Measurements from ENCODE around the gene PXDN.

Gene PXDN

DNA sequence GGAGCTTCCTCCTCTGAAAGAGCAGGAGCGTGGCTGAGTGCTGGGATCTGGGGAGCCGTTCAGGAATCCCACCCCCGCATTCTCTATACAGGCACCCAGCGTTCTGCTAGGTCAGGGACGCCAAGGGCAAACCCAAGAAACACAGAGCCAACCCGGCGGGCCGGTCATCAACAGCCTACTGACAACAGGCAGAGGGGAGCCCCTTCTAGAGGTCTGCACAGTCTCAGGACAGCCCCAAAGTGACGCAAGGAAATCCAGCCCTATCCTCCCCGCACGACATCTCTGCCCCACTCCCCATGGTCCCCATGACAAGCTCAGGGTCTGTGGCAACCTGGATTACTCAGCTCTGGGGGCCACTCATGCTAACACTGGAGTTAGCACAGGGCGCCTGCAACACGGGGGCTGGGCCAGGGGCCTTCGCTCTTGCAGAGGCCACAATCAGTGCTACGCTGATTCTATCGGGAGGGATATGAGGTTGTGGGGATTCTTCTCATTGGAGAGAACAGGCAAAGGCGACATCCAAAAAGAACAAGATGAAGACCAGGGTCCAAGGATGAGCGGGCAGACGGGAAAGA lies 81.6 kb downstream of the PXDN start:
- no peak for TF ChIP-seq CTCF (IDR thresholded peaks at IDR 0.05; ENCODE audit: control insufficient read depth, extremely low read depth, insufficient read depth)
- H3K4me3 ChIP-seq (ENCODE audit: low read depth, low read length) = no peak overlapping the region
- no peak for DNase-seq (ENCODE audit: low read depth)

DNA sequence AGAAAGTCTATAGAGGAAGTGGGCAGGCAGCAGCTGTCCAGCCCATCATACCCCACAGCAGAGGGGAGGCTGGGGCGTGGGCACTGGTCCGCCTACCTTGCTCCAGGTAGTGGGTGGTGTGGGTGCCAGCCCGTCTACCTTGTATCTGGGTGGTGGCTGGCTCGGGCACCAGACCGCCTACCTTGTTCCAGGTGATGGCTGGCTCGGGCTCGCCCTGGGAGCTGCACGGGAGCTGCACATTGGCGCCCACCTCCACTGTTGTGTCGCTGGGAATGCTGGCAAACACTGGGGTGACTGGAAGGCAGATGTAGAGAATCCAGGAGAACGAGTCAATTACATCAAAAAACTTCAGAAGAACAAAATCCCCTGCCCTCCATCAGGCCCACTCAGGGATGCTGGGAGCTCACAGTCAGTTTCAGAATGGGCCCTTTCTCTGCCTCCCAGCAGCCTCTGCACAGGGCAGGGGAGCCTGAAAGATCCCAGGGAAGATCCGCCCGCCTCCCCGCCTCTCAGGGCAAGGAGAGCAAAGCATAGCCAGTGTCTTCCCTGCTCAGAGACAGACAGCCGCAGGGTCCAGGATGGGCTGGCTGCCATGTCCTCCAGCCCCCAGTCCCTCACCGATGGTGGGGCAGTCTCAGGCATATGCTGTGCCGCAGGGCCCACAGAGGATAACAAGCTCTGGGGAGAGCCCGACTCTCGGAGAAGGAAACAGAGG lies 82.3 kb downstream of the PXDN start:
- DNase-seq (ENCODE audit: low read depth) = no peak
- no peak overlapping the region for H3K4me3 ChIP-seq (ENCODE audit: low read depth, low read length)
- TF ChIP-seq CTCF (IDR thresholded peaks at IDR 0.05; ENCODE audit: control insufficient read depth, extremely low read depth, insufficient read depth) = no peak

DNA sequence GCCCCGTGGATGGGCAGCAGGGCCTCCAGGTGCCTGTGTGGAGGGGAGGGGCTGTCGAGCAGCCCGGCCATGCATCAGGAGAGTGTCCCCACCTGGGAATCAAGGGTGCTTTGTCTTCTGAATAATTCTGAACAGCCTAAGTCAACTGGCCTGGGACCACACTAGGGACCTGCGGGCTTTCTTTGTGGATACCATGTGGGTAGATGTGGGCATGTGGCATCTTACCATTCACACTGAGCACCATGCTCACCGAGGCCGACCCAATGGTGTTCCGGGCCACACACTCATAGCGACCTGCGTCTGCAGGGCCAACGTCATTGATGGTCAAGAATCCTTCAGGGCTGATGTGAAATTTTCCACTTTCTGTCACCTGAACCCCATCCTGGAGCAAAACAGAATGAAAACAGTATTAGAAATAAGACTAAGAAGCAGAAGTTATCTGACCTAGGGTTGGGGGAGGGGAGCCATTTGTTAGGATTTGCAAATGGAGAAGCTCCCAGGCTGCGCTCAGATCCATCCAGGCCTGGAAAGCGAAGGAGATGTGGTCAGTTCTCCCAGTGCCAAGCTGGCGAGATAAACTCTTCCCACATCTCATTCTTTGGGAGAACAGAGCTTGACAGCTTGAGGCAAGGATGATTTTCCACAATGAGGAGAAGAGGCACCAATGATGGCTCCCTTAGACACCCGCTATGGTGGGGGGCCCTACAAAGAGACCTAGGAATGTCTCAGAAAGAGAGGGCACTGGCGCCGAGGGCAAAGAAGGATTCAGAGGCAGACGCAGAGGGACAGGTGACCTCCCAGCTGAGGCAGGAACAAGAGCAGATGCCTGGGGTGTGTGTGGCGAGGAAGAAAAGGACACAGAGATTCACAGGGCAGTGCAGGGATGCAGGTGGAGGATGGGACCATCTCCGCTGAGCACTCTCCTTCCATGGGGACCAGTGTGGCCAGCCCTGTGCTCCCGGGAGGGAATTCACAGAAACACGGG lies 83.4 kb downstream of the PXDN start:
- no peak overlapping the region for H3K4me3 ChIP-seq (ENCODE audit: low read depth, low read length)
- TF ChIP-seq CTCF (IDR thresholded peaks at IDR 0.05; ENCODE audit: control insufficient read depth, extremely low read depth, insufficient read depth) = no peak
- no peak for DNase-seq (ENCODE audit: low read depth)

- DNase-seq (ENCODE audit: low read depth) = no peak
- H3K4me3 ChIP-seq (ENCODE audit: low read depth, low read length) = no peak overlapping the region
- TF ChIP-seq CTCF (IDR thresholded peaks at IDR 0.05; ENCODE audit: control insufficient read depth, extremely low read depth, insufficient read depth) = no peak
These were observed 84.3 kb downstream of the PXDN start for GRCh38 chr2:1659951-1660565.

DNA sequence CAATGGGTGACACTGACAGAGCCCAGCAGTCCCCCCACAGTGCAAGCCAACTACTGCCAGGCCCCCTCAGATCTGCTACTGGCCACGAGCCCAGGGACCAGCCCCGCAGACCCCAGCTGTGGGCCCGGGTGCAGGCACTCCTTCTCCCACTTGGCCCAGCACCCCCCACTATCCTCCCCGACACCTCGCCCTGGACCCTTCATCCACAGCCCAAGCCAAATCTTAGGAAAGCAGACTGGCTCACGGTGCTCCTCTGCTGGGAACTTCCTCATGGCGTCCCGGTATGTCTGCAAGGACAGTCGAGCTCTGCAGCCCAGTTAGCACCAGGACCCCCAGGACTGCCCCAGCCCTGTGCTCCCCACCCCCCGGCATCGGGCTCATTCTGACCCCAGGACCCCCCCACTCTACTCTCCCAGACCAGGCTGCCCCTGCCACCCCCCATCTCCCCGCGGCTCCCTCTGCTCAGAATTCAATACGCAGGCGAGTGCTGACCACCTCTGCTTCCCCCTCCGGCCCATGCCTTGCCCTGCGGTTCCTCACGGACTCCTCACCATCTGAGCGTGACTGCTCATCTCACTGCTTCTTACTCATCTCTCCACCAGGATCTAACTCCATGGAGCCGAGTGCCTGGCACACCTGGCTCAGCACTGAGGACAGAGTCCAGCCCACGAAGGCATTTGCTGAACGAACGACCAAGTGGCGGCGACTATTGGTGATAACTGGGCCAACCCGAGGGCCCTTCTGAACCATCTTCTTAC lies 85.7 kb downstream of the PXDN start:
- no peak overlapping the region for H3K4me3 ChIP-seq (ENCODE audit: low read depth, low read length)
- no peak for TF ChIP-seq CTCF (IDR thresholded peaks at IDR 0.05; ENCODE audit: control insufficient read depth, extremely low read depth, insufficient read depth)
- DNase-seq (ENCODE audit: low read depth) = no peak
